HL-60 (cell line): ENCODE data around the gene GUCA1A.

Experiments used
- CTCF ChIP-seq: IDR thresholded peaks from one replicate; pipeline ENCODE4 v1.5.1; 2011; ENCODE audit warnings: low read length, control low read depth, inconsistent platforms; ENCODE audit not compliant: insufficient read depth
- GABPA ChIP-seq: IDR thresholded peaks from 2 replicates; pipeline ENCODE4 v1.6.1; 2012; ENCODE audit warnings: low read depth
- POLR2AphosphoS5 ChIP-seq: IDR thresholded peaks from 2 replicates; pipeline ENCODE4 v1.6.1; 2012; ENCODE audit warnings: low read depth
- SPI1 ChIP-seq: IDR thresholded peaks from 2 replicates; pipeline ENCODE4 v1.6.1; 2012; ENCODE audit warnings: low read depth, mild to moderate bottlenecking, borderline replicate concordance
- TF ChIP-seq, protein P1 (sequence below): IDR thresholded peaks from 2 replicates; pipeline ENCODE4 v1.6.1; 2012; ENCODE audit warnings: low read depth; ENCODE audit not compliant: insufficient replicate concordance

GRCh38 chr6:42203183-42203582 is 30.0 kb downstream of the GUCA1A start:
- TF ChIP-seq CTCF (no peak), SPI1 (no peak), GABPA (no peak), POLR2AphosphoS5 (no peak)
- TF ChIP-seq, protein P1, sequence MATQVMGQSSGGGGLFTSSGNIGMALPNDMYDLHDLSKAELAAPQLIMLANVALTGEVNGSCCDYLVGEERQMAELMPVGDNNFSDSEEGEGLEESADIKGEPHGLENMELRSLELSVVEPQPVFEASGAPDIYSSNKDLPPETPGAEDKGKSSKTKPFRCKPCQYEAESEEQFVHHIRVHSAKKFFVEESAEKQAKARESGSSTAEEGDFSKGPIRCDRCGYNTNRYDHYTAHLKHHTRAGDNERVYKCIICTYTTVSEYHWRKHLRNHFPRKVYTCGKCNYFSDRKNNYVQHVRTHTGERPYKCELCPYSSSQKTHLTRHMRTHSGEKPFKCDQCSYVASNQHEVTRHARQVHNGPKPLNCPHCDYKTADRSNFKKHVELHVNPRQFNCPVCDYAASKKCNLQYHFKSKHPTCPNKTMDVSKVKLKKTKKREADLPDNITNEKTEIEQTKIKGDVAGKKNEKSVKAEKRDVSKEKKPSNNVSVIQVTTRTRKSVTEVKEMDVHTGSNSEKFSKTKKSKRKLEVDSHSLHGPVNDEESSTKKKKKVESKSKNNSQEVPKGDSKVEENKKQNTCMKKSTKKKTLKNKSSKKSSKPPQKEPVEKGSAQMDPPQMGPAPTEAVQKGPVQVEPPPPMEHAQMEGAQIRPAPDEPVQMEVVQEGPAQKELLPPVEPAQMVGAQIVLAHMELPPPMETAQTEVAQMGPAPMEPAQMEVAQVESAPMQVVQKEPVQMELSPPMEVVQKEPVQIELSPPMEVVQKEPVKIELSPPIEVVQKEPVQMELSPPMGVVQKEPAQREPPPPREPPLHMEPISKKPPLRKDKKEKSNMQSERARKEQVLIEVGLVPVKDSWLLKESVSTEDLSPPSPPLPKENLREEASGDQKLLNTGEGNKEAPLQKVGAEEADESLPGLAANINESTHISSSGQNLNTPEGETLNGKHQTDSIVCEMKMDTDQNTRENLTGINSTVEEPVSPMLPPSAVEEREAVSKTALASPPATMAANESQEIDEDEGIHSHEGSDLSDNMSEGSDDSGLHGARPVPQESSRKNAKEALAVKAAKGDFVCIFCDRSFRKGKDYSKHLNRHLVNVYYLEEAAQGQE: no peak
